ENCODE results near the gene RCN2. TPM values are rescaled to one million over a fixed set of nuclear protein-coding genes. Genes with fewer than 3 reads are reported as not detected.

Gene RCN2
- total RNA-seq, 1 donor from 2014 or later: 35.1 TPM

GRCh38 chr15:76905855-76906254 is 25.7 kb upstream of the RCN2 start:
- peaks cover 30% of the 10 kb centered on the region for H3K4me1 Mint-ChIP-seq
- no peaks in the 10 kb centered on the region for H3K36me3 Mint-ChIP-seq (ENCODE audit: low read depth)
- H3K27ac Mint-ChIP-seq: no peak overlapping the region
- H3K4me3 Mint-ChIP-seq: peak overlapping the region; percentile 92
- no peaks in the 10 kb centered on the region for H3K9me3 Mint-ChIP-seq
- no peak for DNase-seq
- peaks cover 4% of the 10 kb centered on the region for H3K27me3 Mint-ChIP-seq
- intact Hi-C loops (cut with micrococcal nuclease): loop anchor here (1.0 to 10.0 kb wide), 2 partner anchors 25 to 109 kb away; partner anchors contain the start of gene RCN2

- Mint-ChIP-seq H3K4me3 (no peak overlapping the region), H3K27me3 (peaks cover 14% of the 10 kb centered on the region), H3K4me1 (no peaks in the 10 kb centered on the region), H3K27ac (no peak overlapping the region), H3K36me3 (ENCODE audit: low read depth) (no peaks in the 10 kb centered on the region), H3K9me3 (no peaks in the 10 kb centered on the region)
- no peak for DNase-seq
- intact Hi-C loops (cut with micrococcal nuclease): no loop called here
These were observed 19.1 kb upstream of the RCN2 start for GRCh38 chr15:76912430-76912829.

- intact Hi-C loops (cut with micrococcal nuclease): no loop called here
- Mint-ChIP-seq H3K27ac (no peak overlapping the region), H3K36me3 (ENCODE audit: low read depth) (no peaks in the 10 kb centered on the region), H3K9me3 (no peaks in the 10 kb centered on the region), H3K4me3 (no peak overlapping the region), H3K4me1 (no peaks in the 10 kb centered on the region), H3K27me3 (peaks cover 15% of the 10 kb centered on the region)
- DNase-seq: no peak
These were observed 17.8 kb upstream of the RCN2 start for GRCh38 chr15:76913737-76914136.

- DNase-seq: no peak
- H3K4me1 Mint-ChIP-seq: no peaks in the 10 kb centered on the region
- no peak overlapping the region for H3K27ac Mint-ChIP-seq
- no peak overlapping the region for H3K4me3 Mint-ChIP-seq
- H3K27me3 Mint-ChIP-seq: peaks cover 24% of the 10 kb centered on the region
- H3K9me3 Mint-ChIP-seq: peaks cover 7% of the 10 kb centered on the region
- H3K36me3 Mint-ChIP-seq (ENCODE audit: low read depth): no peaks in the 10 kb centered on the region
- intact Hi-C loops (cut with micrococcal nuclease): no loop called here
These were observed 15.2 kb upstream of the RCN2 start for GRCh38 chr15:76916369-76916768.

GRCh38 chr15:76928201-76928600 is 3.3 kb upstream of the RCN2 start:
- H3K9me3 Mint-ChIP-seq: no peaks in the 10 kb centered on the region
- no peak overlapping the region for H3K4me3 Mint-ChIP-seq
- H3K27me3 Mint-ChIP-seq: peaks cover 22% of the 10 kb centered on the region
- no peak for DNase-seq
- peaks cover 3% of the 10 kb centered on the region for H3K36me3 Mint-ChIP-seq (ENCODE audit: low read depth)
- intact Hi-C loops (cut with micrococcal nuclease): no loop called here
- H3K4me1 Mint-ChIP-seq: peaks cover 14% of the 10 kb centered on the region
- H3K27ac Mint-ChIP-seq: no peak overlapping the region

GRCh38 chr15:76929011-76929760 is 2.4 kb upstream of the RCN2 start:
- no peaks in the 10 kb centered on the region for H3K9me3 Mint-ChIP-seq
- H3K27ac Mint-ChIP-seq: no peak overlapping the region
- intact Hi-C loops (cut with micrococcal nuclease): no loop called here
- H3K4me3 Mint-ChIP-seq: no peak overlapping the region
- peaks cover 9% of the 10 kb centered on the region for H3K36me3 Mint-ChIP-seq (ENCODE audit: low read depth)
- no peak for DNase-seq
- H3K4me1 Mint-ChIP-seq: peaks cover 20% of the 10 kb centered on the region
- peaks cover 20% of the 10 kb centered on the region for H3K27me3 Mint-ChIP-seq

GRCh38 chr15:76930831-76931396 is 635 bp upstream of the RCN2 start:
- intact Hi-C loops (cut with micrococcal nuclease): loop anchor here (1.0 to 5.0 kb wide), 2 partner anchors 26 to 66 kb away; partner anchors contain the start of genes PSTPIP1 and SCAPER
- H3K4me3 Mint-ChIP-seq: peak overlapping the region; percentile 81

GRCh38 chr15:76932135-76932966 is 802 bp downstream of the RCN2 start:
- Mint-ChIP-seq H3K27me3 (peaks cover 10% of the 10 kb centered on the region), H3K9me3 (no peaks in the 10 kb centered on the region), H3K36me3 (ENCODE audit: low read depth) (peaks cover 28% of the 10 kb centered on the region), H3K4me1 (peaks cover 28% of the 10 kb centered on the region), H3K4me3 (peak overlapping the region; percentile 81), H3K27ac (peak overlapping the region; percentile 50)
- intact Hi-C loops (cut with micrococcal nuclease): loop anchor here (5.0 kb wide), 1 partner anchor 65 kb away; the partner anchor contains the start of gene PSTPIP1
- DNase-seq: no peak

More at GRCh38 chr15:76930831-76931396, 635 bp upstream of the RCN2 start:
- Mint-ChIP-seq H3K36me3 (ENCODE audit: low read depth) (peaks cover 16% of the 10 kb centered on the region), H3K27me3 (peaks cover 19% of the 10 kb centered on the region), H3K27ac (peak overlapping the region; percentile 77), H3K4me1 (peaks cover 28% of the 10 kb centered on the region), H3K9me3 (no peaks in the 10 kb centered on the region)
- DNase-seq: no peak

GRCh38 chr15:76935620-76936019 is 4.1 kb downstream of the RCN2 start:
- no peak overlapping the region for H3K4me3 Mint-ChIP-seq
- H3K4me1 Mint-ChIP-seq: peaks cover 32% of the 10 kb centered on the region
- H3K9me3 Mint-ChIP-seq: no peaks in the 10 kb centered on the region

GRCh38 chr15:76936671-76937070 is 5.1 kb downstream of the RCN2 start:
- intact Hi-C loops (cut with micrococcal nuclease): no loop called here
- H3K36me3 Mint-ChIP-seq (ENCODE audit: low read depth): peaks cover 33% of the 10 kb centered on the region
- peaks cover 26% of the 10 kb centered on the region for H3K4me1 Mint-ChIP-seq
- no peak for DNase-seq
- H3K27ac Mint-ChIP-seq: no peak overlapping the region
- H3K4me3 Mint-ChIP-seq: no peak overlapping the region
- H3K9me3 Mint-ChIP-seq: no peaks in the 10 kb centered on the region
- no peaks in the 10 kb centered on the region for H3K27me3 Mint-ChIP-seq

More at GRCh38 chr15:76935620-76936019, 4.1 kb downstream of the RCN2 start:
- Mint-ChIP-seq H3K27me3 (no peaks in the 10 kb centered on the region), H3K36me3 (ENCODE audit: low read depth) (peaks cover 33% of the 10 kb centered on the region), H3K27ac (peak overlapping the region; percentile 60)
- no peak for DNase-seq
- intact Hi-C loops (cut with micrococcal nuclease): no loop called here

- peaks cover 29% of the 10 kb centered on the region for H3K36me3 Mint-ChIP-seq (ENCODE audit: low read depth)
- H3K9me3 Mint-ChIP-seq: no peaks in the 10 kb centered on the region
- H3K4me1 Mint-ChIP-seq: peaks cover 12% of the 10 kb centered on the region
- H3K4me3 Mint-ChIP-seq: no peak overlapping the region
- DNase-seq: no peak
- intact Hi-C loops (cut with micrococcal nuclease): no loop called here
- H3K27me3 Mint-ChIP-seq: no peaks in the 10 kb centered on the region
- H3K27ac Mint-ChIP-seq: no peak overlapping the region
These were observed 7.2 kb downstream of the RCN2 start for GRCh38 chr15:76938752-76939151.

- intact Hi-C loops (cut with micrococcal nuclease): no loop called here
- Mint-ChIP-seq H3K27ac (no peak overlapping the region), H3K9me3 (peaks cover 4% of the 10 kb centered on the region), H3K36me3 (ENCODE audit: low read depth) (peaks cover 33% of the 10 kb centered on the region), H3K27me3 (no peaks in the 10 kb centered on the region), H3K4me3 (no peak overlapping the region), H3K4me1 (peaks cover 12% of the 10 kb centered on the region)
- no peak for DNase-seq
These were observed 8.2 kb downstream of the RCN2 start for GRCh38 chr15:76939715-76940114.

GRCh38 chr15:76941636-76942035 is 10.1 kb downstream of the RCN2 start:
- Mint-ChIP-seq H3K4me3 (no peak overlapping the region), H3K27me3 (no peaks in the 10 kb centered on the region), H3K4me1 (peaks cover 4% of the 10 kb centered on the region), H3K36me3 (ENCODE audit: low read depth) (peaks cover 35% of the 10 kb centered on the region), H3K27ac (no peak overlapping the region), H3K9me3 (peaks cover 4% of the 10 kb centered on the region)
- intact Hi-C loops (cut with micrococcal nuclease): no loop called here
- no peak for DNase-seq

GRCh38 chr15:76942331-76942730 is 10.8 kb downstream of the RCN2 start:
- Mint-ChIP-seq H3K27ac (no peak overlapping the region), H3K4me3 (no peak overlapping the region), H3K4me1 (peaks cover 6% of the 10 kb centered on the region), H3K9me3 (peaks cover 4% of the 10 kb centered on the region), H3K27me3 (no peaks in the 10 kb centered on the region), H3K36me3 (ENCODE audit: low read depth) (peaks cover 34% of the 10 kb centered on the region)
- intact Hi-C loops (cut with micrococcal nuclease): no loop called here
- DNase-seq: no peak

Data from activated CD4-positive, alpha-beta T cell treated with anti-CD3 and anti-CD28 coated beads, Interleukin-2, amount 10 ng/mL, durations not matched to agents 24 days and 14 days (primary cell).